NT2/D1 (cell line): ENCODE measurements around the gene CEP41.
A peak's percentile ranks its signal among the peaks of the same experiment; 100 is the strongest.

ENCODE experiments used
- DNase-seq: peaks from one replicate; pipeline ENCODE4 v3.0.0-alpha.2; 2011; ENCODE audit warnings: low read depth, low spot score
- H3K27me3 ChIP-seq: 2 replicates; pipeline ENCODE4 v1.6.0; 2011; ENCODE audit warnings: mild to moderate bottlenecking; ENCODE audit not compliant: insufficient read length, insufficient read depth
- H3K36me3 ChIP-seq: 2 replicates; pipeline ENCODE4 v1.6.1; 2011; ENCODE audit warnings: mild to moderate bottlenecking, low read length, mixed read lengths; ENCODE audit not compliant: insufficient read depth, insufficient read length
- H3K4me1 ChIP-seq: 2 replicates; pipeline ENCODE4 v1.5.1; 2011; ENCODE audit not compliant: insufficient read depth, insufficient read length
- H3K4me3 ChIP-seq: 2 replicates; pipeline ENCODE4 v1.5.1; 2011; ENCODE audit warnings: low read depth; ENCODE audit not compliant: insufficient read length
- H3K9ac ChIP-seq: 2 replicates; pipeline ENCODE4 v1.6.0; 2011; ENCODE audit warnings: low read depth; ENCODE audit not compliant: insufficient read length
- H3K9me3 ChIP-seq: 2 replicates; pipeline ENCODE4 v1.5.1; 2011; ENCODE audit warnings: mild to moderate bottlenecking, low read length; ENCODE audit not compliant: insufficient read depth
- SUZ12 ChIP-seq: IDR thresholded peaks from 2 replicates; pipeline ENCODE4 v1.6.1; 2011; ENCODE audit not compliant: insufficient read length, insufficient read depth; ENCODE audit errors: extremely low read depth
- YY1 ChIP-seq: IDR thresholded peaks from 2 replicates; pipeline ENCODE4 v1.6.1; 2011; ENCODE audit not compliant: insufficient read length, insufficient read depth
- ZNF274 ChIP-seq: IDR thresholded peaks from 2 replicates; pipeline ENCODE4 v1.6.1; 2011; ENCODE audit warnings: mild to moderate bottlenecking, low read depth, low read length

CEP41 gene, protein sequence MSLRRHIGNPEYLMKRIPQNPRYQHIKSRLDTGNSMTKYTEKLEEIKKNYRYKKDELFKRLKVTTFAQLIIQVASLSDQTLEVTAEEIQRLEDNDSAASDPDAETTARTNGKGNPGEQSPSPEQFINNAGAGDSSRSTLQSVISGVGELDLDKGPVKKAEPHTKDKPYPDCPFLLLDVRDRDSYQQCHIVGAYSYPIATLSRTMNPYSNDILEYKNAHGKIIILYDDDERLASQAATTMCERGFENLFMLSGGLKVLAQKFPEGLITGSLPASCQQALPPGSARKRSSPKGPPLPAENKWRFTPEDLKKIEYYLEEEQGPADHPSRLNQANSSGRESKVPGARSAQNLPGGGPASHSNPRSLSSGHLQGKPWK

DNA sequence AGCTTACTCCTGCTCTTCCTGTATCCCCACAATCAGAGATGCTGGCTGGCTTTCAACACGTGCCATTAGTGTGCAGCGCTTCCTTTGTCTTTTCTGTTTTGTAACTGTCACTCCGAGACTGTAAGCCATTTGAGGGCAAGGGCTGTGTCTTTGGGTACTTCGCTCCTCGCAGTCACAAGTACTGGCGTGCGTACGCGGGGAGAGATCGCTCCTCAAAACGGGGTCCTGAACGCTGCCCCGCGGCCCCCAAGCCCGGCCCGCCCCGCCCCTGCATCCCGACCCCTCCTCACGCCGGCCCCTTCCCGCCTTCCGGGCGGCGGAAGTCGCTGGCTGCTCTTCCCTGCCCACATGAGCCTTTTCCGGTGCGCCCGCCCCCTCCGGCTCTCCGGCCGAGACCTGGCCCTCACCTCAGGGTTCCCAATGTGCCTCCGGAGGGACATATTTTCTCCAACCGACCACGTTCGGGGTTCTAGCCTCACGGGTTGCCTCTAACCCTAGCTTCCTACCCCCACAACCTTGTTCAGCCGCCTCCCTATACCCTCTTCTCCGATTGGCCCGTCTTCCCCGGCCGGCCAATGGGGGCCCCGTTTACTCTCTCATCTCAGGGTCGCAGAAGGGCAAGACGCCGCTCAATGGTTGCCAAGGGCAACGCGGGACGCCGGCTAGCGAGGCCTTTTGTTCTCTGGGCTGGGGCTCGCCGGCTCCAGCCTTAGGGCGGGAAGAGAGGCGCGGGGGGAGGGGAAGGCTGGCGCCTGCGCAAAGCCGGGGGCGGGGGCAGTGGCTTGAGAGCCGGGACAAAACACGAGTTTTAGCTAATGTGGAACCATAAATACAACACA, at the start of gene CEP41:
Gene CEP41, minus strand, starts transcription at position 490 of the 839 bp plus-strand sequence. Its CDS starts 50 bp downstream, at position 440.
- Histone ChIP-seq H3K9me3 (no peaks in the 10 kb centered on the region; the same call in 1 of the 2 replicates), H3K36me3 (peaks cover 4% of the 10 kb centered on the region), H3K4me1 (no peaks in the 10 kb centered on the region), H3K9ac (peak within 1 kb of the TSS; percentile 70), H3K4me3 (peak within 1 kb of the TSS; percentile 74), H3K27me3 (no peaks in the 10 kb centered on the region)
- DNase-seq = peak; percentile 99
- TF ChIP-seq YY1 (no peak), SUZ12 (no peak), ZNF274 (no peak)

DNA sequence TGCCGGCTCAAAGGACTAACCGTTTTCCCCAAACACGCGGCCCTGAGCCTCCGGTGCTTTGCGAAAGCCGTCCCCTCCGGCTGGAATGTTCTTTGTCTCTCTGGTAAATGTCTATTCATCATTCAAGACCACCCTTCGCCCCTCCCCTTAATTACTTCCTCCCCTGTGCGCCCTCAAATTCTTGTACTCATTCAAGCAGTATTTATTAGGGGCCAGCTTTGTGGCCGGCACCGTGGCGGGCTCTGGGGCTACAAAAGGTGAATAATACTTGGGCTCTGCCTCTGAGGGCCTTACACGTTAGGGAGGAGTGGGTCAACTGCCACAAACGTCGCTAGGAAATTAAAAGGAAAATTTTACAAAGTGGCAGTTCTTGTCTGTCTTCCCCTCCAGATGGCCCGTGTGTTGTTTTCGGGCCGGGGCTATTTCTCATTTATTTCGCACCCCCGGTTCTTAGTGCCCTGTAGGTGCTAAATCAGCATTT, 49.5 kb upstream of the CEP41 start:
- peaks cover 55% of the 10 kb centered on the region for H3K27me3 ChIP-seq
- peak overlapping the region; percentile 45 for H3K4me3 ChIP-seq
- DNase-seq = no peak
- H3K4me1 ChIP-seq = no peaks in the 10 kb centered on the region
- no peak for TF ChIP-seq SUZ12
- no peak for TF ChIP-seq ZNF274
- no peak for TF ChIP-seq YY1
- peaks cover 2% of the 10 kb centered on the region for H3K36me3 ChIP-seq
- H3K9ac ChIP-seq = peak overlapping the region; percentile 50
- no peaks in the 10 kb centered on the region for H3K9me3 ChIP-seq

DNA sequence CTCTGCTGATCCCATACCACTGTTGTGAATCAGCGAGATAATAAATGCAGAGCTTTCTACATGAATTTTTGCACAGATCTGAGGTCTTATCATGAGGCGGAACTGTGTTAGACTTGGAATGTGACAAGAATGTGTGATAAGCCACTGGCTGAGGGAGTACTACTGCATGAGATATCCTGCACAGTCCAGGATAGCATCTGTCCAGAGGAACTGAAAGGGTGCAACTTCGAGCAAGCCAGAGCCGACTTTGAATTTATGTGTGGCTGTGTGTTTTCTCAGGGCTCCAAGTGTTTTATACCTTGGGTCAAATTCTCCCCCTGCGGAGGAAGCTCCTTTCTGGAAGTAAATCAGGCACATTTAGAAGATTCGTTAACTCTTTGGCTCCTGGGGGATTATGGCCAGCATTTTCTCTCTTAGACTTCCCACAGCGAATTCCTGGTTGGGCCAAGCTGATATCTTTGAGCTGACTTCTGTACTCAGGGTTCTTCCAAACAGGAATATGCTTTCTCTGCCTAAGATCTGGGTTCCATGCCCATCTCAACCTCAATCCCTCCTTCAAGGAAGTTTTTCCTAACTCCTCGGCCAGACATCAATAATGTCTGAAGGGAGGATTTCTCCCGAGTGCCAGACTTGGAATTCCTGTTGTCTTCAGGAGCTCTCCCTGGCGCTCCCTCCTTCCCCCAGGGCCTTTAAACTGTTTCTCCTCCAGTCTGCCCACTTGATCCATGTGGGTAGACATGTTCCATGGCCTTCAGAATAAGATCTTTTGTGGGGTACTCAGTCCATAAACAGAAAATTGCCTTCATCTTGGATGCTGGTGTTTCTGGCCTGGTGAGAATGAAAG, 48.5 kb upstream of the CEP41 start:
- Histone ChIP-seq H3K27me3 (peaks cover 48% of the 10 kb centered on the region), H3K4me1 (no peaks in the 10 kb centered on the region), H3K36me3 (no peaks in the 10 kb centered on the region), H3K4me3 (no peak overlapping the region), H3K9ac (no peak overlapping the region), H3K9me3 (no peaks in the 10 kb centered on the region)
- TF ChIP-seq YY1 (no peak), ZNF274 (no peak), SUZ12 (no peak)
- no peak for DNase-seq

DNA sequence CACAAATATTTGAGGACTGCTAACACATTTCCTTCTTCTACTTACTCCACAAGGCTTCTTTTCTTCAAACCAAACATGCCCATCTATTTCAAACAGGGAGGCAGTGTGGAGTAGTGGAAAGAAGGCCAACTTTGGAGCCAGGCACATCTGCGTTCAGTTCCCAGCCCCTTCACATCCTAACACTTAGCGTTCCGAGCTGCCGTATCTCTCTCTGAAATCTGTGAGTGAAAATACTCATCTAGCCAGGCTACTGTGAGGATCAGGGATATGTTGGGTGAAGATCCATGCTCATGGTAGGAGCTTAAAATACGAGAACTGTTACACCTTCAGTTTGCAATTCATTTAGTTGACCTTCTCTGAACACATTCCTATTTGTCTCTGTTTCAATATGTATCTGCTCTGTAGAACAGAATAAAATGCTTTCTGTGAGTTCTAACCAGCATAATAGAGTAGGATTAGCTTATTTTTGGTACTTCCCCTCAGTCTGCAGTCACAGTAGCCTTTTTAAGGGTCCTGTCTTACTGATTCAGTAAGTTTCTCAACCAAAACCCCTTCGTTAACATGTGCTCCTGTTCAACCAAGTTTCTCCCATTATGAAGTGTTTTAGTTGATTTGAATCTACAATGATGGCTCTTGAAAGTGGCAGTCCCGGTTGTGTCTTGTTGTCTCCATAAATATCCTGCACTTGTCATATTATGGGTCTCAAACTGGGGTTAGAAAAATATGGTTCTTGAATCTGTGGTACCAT, 47.8 kb upstream of the CEP41 start:
- Histone ChIP-seq H3K27me3 (peaks cover 40% of the 10 kb centered on the region), H3K9ac (no peak overlapping the region), H3K9me3 (no peaks in the 10 kb centered on the region), H3K36me3 (no peaks in the 10 kb centered on the region), H3K4me1 (no peaks in the 10 kb centered on the region), H3K4me3 (no peak overlapping the region)
- no peak for DNase-seq
- TF ChIP-seq ZNF274 (no peak), SUZ12 (no peak), YY1 (no peak)

DNA sequence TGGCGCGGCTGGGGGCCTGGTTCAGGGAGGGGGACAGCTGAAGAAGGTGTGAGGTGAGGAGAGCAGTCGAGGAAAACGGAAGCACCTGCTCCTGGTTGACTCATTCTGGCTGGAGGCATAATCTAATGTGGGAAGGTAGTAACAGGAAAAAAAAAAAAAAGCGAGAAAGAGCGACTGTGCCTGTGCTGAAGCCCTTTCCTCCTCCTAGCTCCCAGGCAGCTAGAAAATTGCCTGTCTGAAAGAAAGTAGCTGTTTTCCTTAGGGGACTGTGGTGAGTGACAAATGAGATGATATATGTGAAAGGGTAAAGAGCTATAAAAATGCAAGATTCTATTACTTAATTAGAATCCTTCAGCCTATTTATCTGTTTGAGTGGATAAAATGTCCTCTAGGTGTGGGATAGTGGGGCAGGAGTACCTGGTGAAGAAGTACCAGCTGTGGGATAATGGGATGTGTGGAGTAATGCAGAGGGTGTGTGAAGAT, 46.2 kb upstream of the CEP41 start:
- Histone ChIP-seq H3K4me3 (no peak overlapping the region), H3K4me1 (no peaks in the 10 kb centered on the region), H3K9me3 (no peaks in the 10 kb centered on the region), H3K36me3 (no peaks in the 10 kb centered on the region), H3K9ac (no peak overlapping the region), H3K27me3 (peaks cover 24% of the 10 kb centered on the region)
- no peak for TF ChIP-seq YY1
- TF ChIP-seq SUZ12 = no peak
- no peak for TF ChIP-seq ZNF274
- DNase-seq = no peak
